Gastroesophageal sphincter (tissue), 4 donors: ENCODE data around the gene CFDP1. TPM values are rescaled to one million over a fixed set of nuclear protein-coding genes. Genes with fewer than 3 reads are reported as not detected.
"Not testable (repeated sequence)": the region's sequence is repeated elsewhere in the genome, so short reads cannot be mapped to it uniquely, and the experiment has no call there.

Experiments
- ATAC-seq: fragments of 150-250 bp; one replicate; pipeline ENCODE4 v1.9.1; 2016; ENCODE audit warnings: mild to moderate bottlenecking, moderate library complexity
- H3K27ac ChIP-seq, 4 donors: fragments of 200-600 bp; sonication (generic) in 3 of 4; 1 replicate in 3 of 4; 2 replicates in 1 of 4; pipeline ENCODE4 v1.5.1; 2016 to 2019
- H3K27me3 ChIP-seq: fragments of 200-600 bp; sonication (generic); one replicate; pipeline ENCODE4 v1.5.1; 2019
- H3K36me3 ChIP-seq, 2 donors: fragments of 200-600 bp; sonication (generic); one replicate each; pipeline ENCODE4 v1.5.1; 2019; ENCODE audit warnings: control low read depth in 1 of 2
- H3K4me1 ChIP-seq, 3 donors: fragments of 200-600 bp; sonication (generic); 1 replicate in 2 of 3; 2 replicates in 1 of 3; pipeline ENCODE4 v1.5.1; 2016 to 2019; ENCODE audit warnings: control low read depth in 2 of 3
- H3K4me3 ChIP-seq, 2 donors: fragments of 200-600 bp; sonication (generic); one replicate each; pipeline ENCODE4 v1.5.1; 2019; ENCODE audit warnings: mild to moderate bottlenecking in 1 of 2, moderate library complexity in 1 of 2
- H3K9me3 ChIP-seq, 3 donors: fragments of 200-600 bp; sonication (generic); one replicate each; pipeline ENCODE4 v1.5.1; 2017 to 2019; ENCODE audit warnings: control low read depth in 2 of 3
- CTCF ChIP-seq, 4 experiments: fragments of 200-600 bp in 2 of 4; fragments of 450-650 bp in 2 of 4; sonication (generic) in 1 of 4; IDR thresholded peaks; one replicate each; pipeline ENCODE4 v1.5.1; 2017 to 2019; ENCODE audit warnings: antibody characterized with exemption in 4 of 4, mild to moderate bottlenecking in 2 of 4, moderate library complexity in 2 of 4
- EP300 ChIP-seq: sonication (generic); formaldehyde crosslinking; IDR thresholded peaks from one replicate; pipeline ENCODE4 v1.6.1; 2017; ENCODE audit warnings: antibody characterized with exemption, mild to moderate bottlenecking
- POLR2A ChIP-seq, 2 donors: fragments of 450-650 bp; IDR thresholded peaks; one replicate each; pipeline ENCODE4 v1.6.1; 2017; ENCODE audit warnings: antibody characterized with exemption in 2 of 2, mild to moderate bottlenecking in 2 of 2, moderate library complexity in 1 of 2
- POLR2AphosphoS5 ChIP-seq: sonication (generic); formaldehyde crosslinking; IDR thresholded peaks from one replicate; pipeline ENCODE4 v1.6.1; 2017; ENCODE audit warnings: antibody characterized with exemption
- WGBS, 2 donors: methylation state at CpG; one replicate each; pipeline ENCODE4 v1.1.5; 2018; ENCODE audit warnings: low coverage in 1 of 2; 5-methylcytosine and 5-hydroxymethylcytosine counted together
- total RNA-seq, 4 donors: library from RNA; depleted of rRNA; stranded (reverse); fragments of >200 nt; gene quantifications; one replicate each; pipeline ENCODE4 v1.1.0, GENCODE V29; 2016

CFDP1 gene
- total RNA-seq, 4 donors from 2014 or later, result 45.1 to 70.0 (median 50.0) TPM

- no peaks in the 10 kb centered on the region for H3K27me3 ChIP-seq
- TF ChIP-seq POLR2AphosphoS5 (no peak), CTCF (IDR thresholded peaks at IDR 0.05) (no peak), EP300 (no peak), POLR2A (IDR thresholded peaks at IDR 0.05) (no peak)
- peaks cover 0 to 9% of the 10 kb centered on the region in 2 donors for H3K36me3 ChIP-seq
- no peak for ATAC-seq
- H3K4me1 ChIP-seq, result no peaks in the 10 kb centered on the region
- no peaks in the 10 kb centered on the region for H3K9me3 ChIP-seq
- WGBS, 2 donors, result 68 to 90% methylated on average over 5 to 6 of the region's 6 CpGs
- no peak overlapping the region for H3K4me3 ChIP-seq
- no peak overlapping the region for H3K27ac ChIP-seq
Measured at GRCh38 chr16:75281826-75282225, 151.5 kb downstream of the CFDP1 start.

- not testable (repeated sequence) for ATAC-seq, H3K4me3 ChIP-seq, H3K36me3 ChIP-seq, H3K4me1 ChIP-seq, H3K9me3 ChIP-seq, H3K27me3 ChIP-seq, H3K27ac ChIP-seq
- 71 to 90% methylated on average over 1 to 2 of the region's 2 CpGs for WGBS, 2 donors
Measured at GRCh38 chr16:75281009-75281408, 152.3 kb downstream of the CFDP1 start.

- H3K27ac ChIP-seq, result no peak overlapping the region
- no peak for ATAC-seq
- H3K4me3 ChIP-seq, result no peak overlapping the region
- peaks cover 0 to 9% of the 10 kb centered on the region in 2 donors for H3K36me3 ChIP-seq
- 89 to 94% methylated on average over 3 of the region's 8 CpGs for WGBS, 2 donors
- no peak for TF ChIP-seq EP300
- no peak for TF ChIP-seq POLR2AphosphoS5
- no peak for TF ChIP-seq CTCF (IDR thresholded peaks at IDR 0.05)
- TF ChIP-seq POLR2A (IDR thresholded peaks at IDR 0.05), result no peak
- no peaks in the 10 kb centered on the region for H3K27me3 ChIP-seq
- no peaks in the 10 kb centered on the region for H3K4me1 ChIP-seq
- no peaks in the 10 kb centered on the region for H3K9me3 ChIP-seq
Measured at GRCh38 chr16:75280331-75280804, 152.9 kb downstream of the CFDP1 start.

GRCh38 chr16:75279305-75279704 lies 154.0 kb downstream of the CFDP1 start:
- H3K36me3 ChIP-seq, result peaks cover 0 to 5% of the 10 kb centered on the region in 2 donors
- WGBS, 2 donors, result 56 to 59% methylated on average over 1 to 10 of the region's 10 CpGs
- no peaks in the 10 kb centered on the region for H3K27me3 ChIP-seq
- no peaks in the 10 kb centered on the region for H3K9me3 ChIP-seq
- H3K4me3 ChIP-seq, result no peak overlapping the region
- no peak overlapping the region for H3K27ac ChIP-seq
- no peak for ATAC-seq
- H3K4me1 ChIP-seq, result no peaks in the 10 kb centered on the region
- TF ChIP-seq POLR2AphosphoS5 (no peak), EP300 (no peak), CTCF (IDR thresholded peaks at IDR 0.05) (no peak), POLR2A (IDR thresholded peaks at IDR 0.05) (no peak)

- Histone ChIP-seq H3K4me3 (no peak overlapping the region), H3K4me1 (peaks cover 0 to 13% (median under 1%) of the 10 kb centered on the region in 3 donors), H3K9me3 (no peaks in the 10 kb centered on the region), H3K36me3 (no peaks in the 10 kb centered on the region), H3K27me3 (no peaks in the 10 kb centered on the region), H3K27ac (no peak overlapping the region)
- TF ChIP-seq EP300, result no peak
- no peak for TF ChIP-seq POLR2AphosphoS5
- no peak for TF ChIP-seq CTCF (IDR thresholded peaks at IDR 0.05)
- TF ChIP-seq POLR2A (IDR thresholded peaks at IDR 0.05), result no peak
- 92 to 100% methylated on average over 1 to 15 of the region's 23 CpGs for WGBS, 2 donors
- ATAC-seq, result no peak
Measured at GRCh38 chr16:75273054-75273925, 160.0 kb downstream of the CFDP1 start.

GRCh38 chr16:75272629-75273028 lies 160.7 kb downstream of the CFDP1 start:
- not testable (repeated sequence) for H3K36me3 ChIP-seq, H3K27ac ChIP-seq, ATAC-seq, H3K9me3 ChIP-seq, H3K27me3 ChIP-seq, H3K4me3 ChIP-seq
- 90 to 91% methylated on average over 7 to 8 of the region's 10 CpGs for WGBS, 2 donors
- peaks cover 0 to 20% (median 7%) of the 10 kb centered on the region in 3 donors for H3K4me1 ChIP-seq
